Measurements from ENCODE around the gene CHST11. TPM values are rescaled to one million over a fixed set of nuclear protein-coding genes. Genes with fewer than 3 reads are reported as not detected.

CHST11 gene
- total RNA-seq, 4 donors from 2014 or later: 2.1 to 7.3 (median 4.9) TPM

- intact Hi-C loops (cut with DNase I; ENCODE audit: low total_unique reads): no loop called here
- no peak for DNase-seq (ENCODE audit: low spot score in 2 of 2)
- no peak overlapping the region for H3K4me3 ChIP-seq (ENCODE audit: low read depth, poor library complexity, severe bottlenecking)
- no peak for TF ChIP-seq POLR2A (IDR thresholded peaks at IDR 0.05)
- TF ChIP-seq, protein P1, sequence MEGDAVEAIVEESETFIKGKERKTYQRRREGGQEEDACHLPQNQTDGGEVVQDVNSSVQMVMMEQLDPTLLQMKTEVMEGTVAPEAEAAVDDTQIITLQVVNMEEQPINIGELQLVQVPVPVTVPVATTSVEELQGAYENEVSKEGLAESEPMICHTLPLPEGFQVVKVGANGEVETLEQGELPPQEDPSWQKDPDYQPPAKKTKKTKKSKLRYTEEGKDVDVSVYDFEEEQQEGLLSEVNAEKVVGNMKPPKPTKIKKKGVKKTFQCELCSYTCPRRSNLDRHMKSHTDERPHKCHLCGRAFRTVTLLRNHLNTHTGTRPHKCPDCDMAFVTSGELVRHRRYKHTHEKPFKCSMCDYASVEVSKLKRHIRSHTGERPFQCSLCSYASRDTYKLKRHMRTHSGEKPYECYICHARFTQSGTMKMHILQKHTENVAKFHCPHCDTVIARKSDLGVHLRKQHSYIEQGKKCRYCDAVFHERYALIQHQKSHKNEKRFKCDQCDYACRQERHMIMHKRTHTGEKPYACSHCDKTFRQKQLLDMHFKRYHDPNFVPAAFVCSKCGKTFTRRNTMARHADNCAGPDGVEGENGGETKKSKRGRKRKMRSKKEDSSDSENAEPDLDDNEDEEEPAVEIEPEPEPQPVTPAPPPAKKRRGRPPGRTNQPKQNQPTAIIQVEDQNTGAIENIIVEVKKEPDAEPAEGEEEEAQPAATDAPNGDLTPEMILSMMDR (IDR thresholded peaks at IDR 0.05): no peak
- WGBS, 2 donors: 89 to 91% methylated on average over 10 of the region's 10 CpGs
Measured at GRCh38 chr12:104433061-104433460, 23.7 kb upstream of the CHST11 start.

- TF ChIP-seq POLR2A (IDR thresholded peaks at IDR 0.05): no peak
- TF ChIP-seq, protein P1 (IDR thresholded peaks at IDR 0.05): no peak
- intact Hi-C loops (cut with DNase I; ENCODE audit: low total_unique reads): no loop called here
- WGBS, 2 donors: 85 to 92% methylated on average over 1 of the region's 1 CpG
- no peak for DNase-seq (ENCODE audit: low spot score in 2 of 2)
- no peak overlapping the region for H3K4me3 ChIP-seq (ENCODE audit: low read depth, poor library complexity, severe bottlenecking)
Measured at GRCh38 chr12:104434129-104434528, 22.6 kb upstream of the CHST11 start.

GRCh38 chr12:104435175-104435574 lies 21.6 kb upstream of the CHST11 start:
- TF ChIP-seq, protein P1 (IDR thresholded peaks at IDR 0.05): no peak
- TF ChIP-seq POLR2A (IDR thresholded peaks at IDR 0.05): no peak
- intact Hi-C loops (cut with DNase I; ENCODE audit: low total_unique reads): no loop called here
- DNase-seq (ENCODE audit: low spot score in 2 of 2): no peak
- 60 to 68% methylated on average over 4 of the region's 4 CpGs for WGBS, 2 donors
- no peak overlapping the region for H3K4me3 ChIP-seq (ENCODE audit: low read depth, poor library complexity, severe bottlenecking)

- no peak for DNase-seq (ENCODE audit: low spot score in 2 of 2)
- intact Hi-C loops (cut with DNase I; ENCODE audit: low total_unique reads): no loop called here
- 46 to 50% methylated on average over 3 of the region's 3 CpGs for WGBS, 2 donors
- H3K4me3 ChIP-seq (ENCODE audit: low read depth, poor library complexity, severe bottlenecking): no peak overlapping the region
- TF ChIP-seq, protein P1 (IDR thresholded peaks at IDR 0.05): no peak
- no peak for TF ChIP-seq POLR2A (IDR thresholded peaks at IDR 0.05)
Measured at GRCh38 chr12:104435765-104436164, 21.0 kb upstream of the CHST11 start.

DNA sequence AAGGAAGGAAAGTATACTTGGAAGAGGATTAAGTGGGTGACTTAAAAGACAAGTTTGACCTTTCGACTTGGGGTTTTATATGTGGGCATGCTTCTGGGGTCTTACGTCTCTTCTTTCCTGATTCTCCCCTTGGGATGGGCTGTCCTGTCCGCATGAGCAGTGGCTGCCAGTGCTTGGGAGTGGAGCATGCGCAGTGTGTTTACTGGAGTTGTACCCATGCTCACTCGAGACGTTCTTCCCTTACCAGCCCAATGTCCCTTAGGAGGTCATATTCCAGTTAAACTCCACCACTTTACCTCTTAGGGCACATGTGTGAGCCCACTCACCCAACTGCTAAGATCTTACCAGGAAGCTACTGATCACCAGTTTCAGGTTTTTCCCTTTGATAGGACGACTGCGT lies 20.0 kb upstream of the CHST11 start:
- no peak for TF ChIP-seq POLR2A (IDR thresholded peaks at IDR 0.05)
- TF ChIP-seq, protein P1 (IDR thresholded peaks at IDR 0.05): no peak
- no peak for DNase-seq (ENCODE audit: low spot score in 2 of 2)
- intact Hi-C loops (cut with DNase I; ENCODE audit: low total_unique reads): no loop called here
- WGBS, 2 donors: 87 to 93% methylated on average over 8 of the region's 8 CpGs
- H3K4me3 ChIP-seq (ENCODE audit: low read depth, poor library complexity, severe bottlenecking): no peak overlapping the region

GRCh38 chr12:104438134-104438533 lies 18.6 kb upstream of the CHST11 start:
- no peak for TF ChIP-seq POLR2A (IDR thresholded peaks at IDR 0.05)
- TF ChIP-seq, protein P1 (IDR thresholded peaks at IDR 0.05): no peak
- DNase-seq (ENCODE audit: low spot score in 2 of 2): no peak
- intact Hi-C loops (cut with DNase I; ENCODE audit: low total_unique reads): no loop called here
- WGBS, 2 donors: 74 to 92% methylated on average over 3 of the region's 3 CpGs
- no peak overlapping the region for H3K4me3 ChIP-seq (ENCODE audit: low read depth, poor library complexity, severe bottlenecking)
